Measurements from ENCODE around the gene NPEPL1.

- TF ChIP-seq, protein P1, sequence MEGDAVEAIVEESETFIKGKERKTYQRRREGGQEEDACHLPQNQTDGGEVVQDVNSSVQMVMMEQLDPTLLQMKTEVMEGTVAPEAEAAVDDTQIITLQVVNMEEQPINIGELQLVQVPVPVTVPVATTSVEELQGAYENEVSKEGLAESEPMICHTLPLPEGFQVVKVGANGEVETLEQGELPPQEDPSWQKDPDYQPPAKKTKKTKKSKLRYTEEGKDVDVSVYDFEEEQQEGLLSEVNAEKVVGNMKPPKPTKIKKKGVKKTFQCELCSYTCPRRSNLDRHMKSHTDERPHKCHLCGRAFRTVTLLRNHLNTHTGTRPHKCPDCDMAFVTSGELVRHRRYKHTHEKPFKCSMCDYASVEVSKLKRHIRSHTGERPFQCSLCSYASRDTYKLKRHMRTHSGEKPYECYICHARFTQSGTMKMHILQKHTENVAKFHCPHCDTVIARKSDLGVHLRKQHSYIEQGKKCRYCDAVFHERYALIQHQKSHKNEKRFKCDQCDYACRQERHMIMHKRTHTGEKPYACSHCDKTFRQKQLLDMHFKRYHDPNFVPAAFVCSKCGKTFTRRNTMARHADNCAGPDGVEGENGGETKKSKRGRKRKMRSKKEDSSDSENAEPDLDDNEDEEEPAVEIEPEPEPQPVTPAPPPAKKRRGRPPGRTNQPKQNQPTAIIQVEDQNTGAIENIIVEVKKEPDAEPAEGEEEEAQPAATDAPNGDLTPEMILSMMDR (IDR thresholded peaks at IDR 0.05) = no peak
- no peak for TF ChIP-seq POLR2A (IDR thresholded peaks at IDR 0.05)
Measured at GRCh38 chr20:58667975-58668374, 24.6 kb upstream of the NPEPL1 start.
